Prostate gland (tissue), 2 donors: ENCODE measurements around the gene LENG9. TPM values are rescaled to one million over a fixed set of nuclear protein-coding genes. Genes with fewer than 3 reads are reported as not detected.
A peak's percentile ranks its signal among the peaks of the same experiment; 100 is the strongest.
"Not testable (repeated sequence)": the region's sequence is repeated elsewhere in the genome, so short reads cannot be mapped to it uniquely, and the experiment has no call there.

Experiments used
- DNase-seq: peaks from one replicate; pipeline ENCODE4 v3.0.0-alpha.2; 2019; ENCODE audit warnings: low spot score
- H3K27ac ChIP-seq, 2 donors: fragments of 200-600 bp; sonication (generic); 2 replicates each; pipeline ENCODE4 v1.5.1; 2017 to 2019
- H3K27me3 ChIP-seq: fragments of 200-600 bp; sonication (generic); replicated peaks from 2 replicates; pipeline ENCODE4 v1.5.1; 2019; ENCODE audit not compliant: insufficient read depth
- H3K36me3 ChIP-seq, 2 donors: fragments of 200-600 bp; sonication (generic); 1 replicate in 1 of 2; 2 replicates in 1 of 2; pipeline versions ENCODE4 v1.5.1 to v1.8.1; 2017 to 2019
- H3K4me1 ChIP-seq: fragments of 200-600 bp; sonication (generic); replicated peaks from 2 replicates; pipeline ENCODE4 v1.5.1; 2019
- H3K4me3 ChIP-seq, 2 donors: fragments of 200-600 bp; sonication (generic); 2 replicates each; pipeline ENCODE4 v1.5.1; 2017 to 2019
- H3K9me3 ChIP-seq: fragments of 200-600 bp; sonication (generic); 2 replicates; pipeline ENCODE4 v1.5.1; 2017
- CTCF ChIP-seq, 4 experiments: fragments of 200-600 bp in 2 of 4; fragments of 450-650 bp in 2 of 4; sonication (generic) in 2 of 4; IDR thresholded peaks; 1 replicate in 3 of 4; 2 replicates in 1 of 4; pipeline ENCODE4 v1.5.1; 2016 to 2019; ENCODE audit warnings: antibody characterized with exemption in 4 of 4, mild to moderate bottlenecking in 2 of 4, moderate library complexity in 2 of 4
- POLR2A ChIP-seq: fragments of 450-650 bp; IDR thresholded peaks from one replicate; pipeline ENCODE4 v1.6.1; 2016; ENCODE audit warnings: antibody characterized with exemption, mild to moderate bottlenecking
- POLR2AphosphoS5 ChIP-seq: sonication (generic); formaldehyde crosslinking; IDR thresholded peaks from one replicate; pipeline ENCODE4 v1.6.1; 2017; ENCODE audit warnings: antibody characterized with exemption
- WGBS: methylation state at CpG from one replicate; pipeline ENCODE4 v1.1.5; 2018; 5-methylcytosine and 5-hydroxymethylcytosine counted together
- intact Hi-C: fragments of 100-400 bp; cut with DNase I; formaldehyde crosslinking; loops from one replicate; pipeline ENCODE4 v1.14.2; 2022
- total RNA-seq, 2 donors: library from RNA; depleted of rRNA; stranded (reverse); fragments of >200 nt; gene quantifications; one replicate each; pipeline ENCODE4 v1.1.0, GENCODE V29; 2016

LENG9 gene
- total RNA-seq, 2 donors from 2014 or later: 18.6 to 22.2 TPM

- intact Hi-C loops: no loop called here
- 52% methylated on average over 8 of the region's 8 CpGs for WGBS
- DNase-seq: no peak
- no peak for TF ChIP-seq CTCF (IDR thresholded peaks at IDR 0.05)
- TF ChIP-seq POLR2A: no peak
- TF ChIP-seq POLR2AphosphoS5: no peak
- H3K36me3 ChIP-seq: no peaks in the 10 kb centered on the region
- H3K9me3 ChIP-seq: no peaks in the 10 kb centered on the region
- H3K27me3 ChIP-seq: no peaks in the 10 kb centered on the region
- peak overlapping the region in 1 of 2 donors; percentile 69 for H3K4me3 ChIP-seq
- H3K4me1 ChIP-seq: peaks cover 7% of the 10 kb centered on the region
- H3K27ac ChIP-seq: peak overlapping the region; percentile 96 to 98
These were observed 5.9 kb upstream of the LENG9 start for GRCh38 chr19:54469496-54469934.

GRCh38 chr19:54466110-54466480 is 2.5 kb upstream of the LENG9 start:
- H3K4me1 ChIP-seq: peaks cover 13% of the 10 kb centered on the region
- H3K36me3 ChIP-seq, H3K4me3 ChIP-seq, H3K9me3 ChIP-seq, intact Hi-C loops, H3K27me3 ChIP-seq, DNase-seq: not testable (repeated sequence)
- 96% methylated on average over 14 of the region's 14 CpGs for WGBS
- peak overlapping the region; percentile 97 to 98 for H3K27ac ChIP-seq

- TF ChIP-seq CTCF (IDR thresholded peaks at IDR 0.05): no peak
- Histone ChIP-seq H3K27ac (peak overlapping the region; percentile 97 to 98), H3K9me3 (no peaks in the 10 kb centered on the region), H3K4me1 (peaks cover 13% of the 10 kb centered on the region), H3K36me3 (peaks cover 0 to 6% of the 10 kb centered on the region in 2 donors), H3K4me3 (no peak overlapping the region), H3K27me3 (no peaks in the 10 kb centered on the region)
- WGBS: 70% methylated on average over 49 of the region's 49 CpGs
- intact Hi-C loops: no loop called here
- no peak for DNase-seq
These were observed 2.0 kb upstream of the LENG9 start for GRCh38 chr19:54465426-54466109.

GRCh38 chr19:54464630-54465425 is 1.2 kb upstream of the LENG9 start:
- WGBS: 14% methylated on average over 82 of the region's 87 CpGs
- Histone ChIP-seq H3K27me3 (no peaks in the 10 kb centered on the region), H3K4me3 (peak overlapping the region; percentile 38 to 83), H3K4me1 (peaks cover 13% of the 10 kb centered on the region), H3K27ac (peak overlapping the region; percentile 97 to 98), H3K36me3 (peaks cover 0 to 6% of the 10 kb centered on the region in 2 donors), H3K9me3 (no peaks in the 10 kb centered on the region)
- peak; percentile 90 for DNase-seq
- TF ChIP-seq CTCF (IDR thresholded peaks at IDR 0.05) (peak in 1 of 4 experiments; percentile 48), POLR2AphosphoS5 (peak; percentile 61), POLR2A (peak; percentile 51)
- intact Hi-C loops: no loop called here

GRCh38 chr19:54464044-54464629 is 559 bp upstream of the LENG9 start:
- peaks cover 9% of the 10 kb centered on the region for H3K4me1 ChIP-seq
- peak overlapping the region; percentile 38 to 83 for H3K4me3 ChIP-seq
- peaks cover 0 to 6% of the 10 kb centered on the region in 2 donors for H3K36me3 ChIP-seq
- H3K9me3 ChIP-seq: no peaks in the 10 kb centered on the region
- WGBS: 1% methylated on average over 26 of the region's 26 CpGs
- intact Hi-C loops: no loop called here
- peak overlapping the region; percentile 97 to 98 for H3K27ac ChIP-seq
- TF ChIP-seq POLR2AphosphoS5 (peak; percentile 25), POLR2A (no peak), CTCF (IDR thresholded peaks at IDR 0.05) (no peak)
- H3K27me3 ChIP-seq: no peaks in the 10 kb centered on the region
- DNase-seq: peak; percentile 98
